C4-2B (cell line): ENCODE measurements around the gene SNX8.

Experiments used
- CTCF ChIP-seq: fragments of 450-650 bp; conservative IDR thresholded peaks from 2 replicates; pipeline ENCODE4 v1.5.1; 2017; ENCODE audit warnings: mild to moderate bottlenecking
- ZFX ChIP-seq: fragments of 450-650 bp; IDR thresholded peaks from 2 replicates; pipeline ENCODE4 v1.6.1; 2017

- TF ChIP-seq CTCF (no peak), ZFX (no peak)
These were observed 69.7 kb downstream of the SNX8 start for GRCh38 chr7:2244404-2244995.
